ENCODE data around the gene ICA1L.

DNA sequence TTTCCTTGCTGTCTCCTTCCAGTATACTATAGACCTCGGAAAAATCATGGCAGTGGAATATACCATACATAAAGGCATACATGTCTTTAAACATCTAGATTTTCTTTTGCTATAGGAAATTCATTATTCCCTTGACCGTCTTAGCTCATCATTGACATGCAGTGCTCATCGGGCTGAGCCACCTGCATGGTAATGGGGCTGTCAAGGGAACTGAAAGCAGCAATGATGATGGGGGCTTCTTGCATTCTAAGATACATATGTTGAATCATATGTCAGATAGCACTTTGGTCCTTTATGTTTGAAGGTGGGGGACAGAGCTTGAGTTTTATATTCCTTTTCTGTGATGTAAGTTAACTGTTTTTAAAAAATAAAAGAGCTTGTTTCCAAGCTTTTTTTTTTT lies 106.6 kb downstream of the ICA1L start:
- no peak for TF ChIP-seq POLR2A (IDR thresholded peaks at IDR 0.05; ENCODE audit: low read depth, low read length)
- no peak for TF ChIP-seq POLR2AphosphoS5 (IDR thresholded peaks at IDR 0.05; ENCODE audit: low read depth, low read length)
- peak; percentile 37 for TF ChIP-seq SPI1 (IDR thresholded peaks at IDR 0.05; ENCODE audit: low read depth, low read length)
- TF ChIP-seq TAF1 (IDR thresholded peaks at IDR 0.05; ENCODE audit: low read depth, low read length) = no peak
- no peak for TF ChIP-seq POU2F2 (IDR thresholded peaks at IDR 0.05; ENCODE audit: low read depth, low read length)
- TF ChIP-seq PAX5 (IDR thresholded peaks at IDR 0.05; ENCODE audit: insufficient read depth, low read length, severe bottlenecking) = no peak

All from GM12891 (cell line).